ENCODE data around the gene RAB3IL1.

DNA sequence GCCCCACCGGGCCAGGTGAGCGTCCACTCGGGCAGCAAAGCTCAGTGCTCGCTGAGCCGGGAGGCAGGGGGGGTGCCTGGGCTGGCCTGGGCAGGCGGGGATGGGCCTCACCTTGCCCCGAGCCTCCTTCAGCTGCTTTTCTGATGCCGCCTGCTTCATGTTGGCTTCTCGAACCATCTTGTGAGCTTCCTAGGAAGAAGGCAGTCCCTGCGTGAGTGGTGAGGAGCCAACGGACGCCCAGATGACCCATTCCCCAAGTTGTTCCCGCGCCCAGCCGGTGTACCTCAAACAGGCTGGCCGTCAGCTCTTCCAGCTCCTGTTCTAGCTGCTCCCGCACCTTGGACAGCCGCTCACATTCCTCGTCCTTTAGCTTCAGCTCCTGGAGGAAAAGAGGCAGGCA is 10.1 kb downstream of the RAB3IL1 start:
- TF ChIP-seq, protein P1, sequence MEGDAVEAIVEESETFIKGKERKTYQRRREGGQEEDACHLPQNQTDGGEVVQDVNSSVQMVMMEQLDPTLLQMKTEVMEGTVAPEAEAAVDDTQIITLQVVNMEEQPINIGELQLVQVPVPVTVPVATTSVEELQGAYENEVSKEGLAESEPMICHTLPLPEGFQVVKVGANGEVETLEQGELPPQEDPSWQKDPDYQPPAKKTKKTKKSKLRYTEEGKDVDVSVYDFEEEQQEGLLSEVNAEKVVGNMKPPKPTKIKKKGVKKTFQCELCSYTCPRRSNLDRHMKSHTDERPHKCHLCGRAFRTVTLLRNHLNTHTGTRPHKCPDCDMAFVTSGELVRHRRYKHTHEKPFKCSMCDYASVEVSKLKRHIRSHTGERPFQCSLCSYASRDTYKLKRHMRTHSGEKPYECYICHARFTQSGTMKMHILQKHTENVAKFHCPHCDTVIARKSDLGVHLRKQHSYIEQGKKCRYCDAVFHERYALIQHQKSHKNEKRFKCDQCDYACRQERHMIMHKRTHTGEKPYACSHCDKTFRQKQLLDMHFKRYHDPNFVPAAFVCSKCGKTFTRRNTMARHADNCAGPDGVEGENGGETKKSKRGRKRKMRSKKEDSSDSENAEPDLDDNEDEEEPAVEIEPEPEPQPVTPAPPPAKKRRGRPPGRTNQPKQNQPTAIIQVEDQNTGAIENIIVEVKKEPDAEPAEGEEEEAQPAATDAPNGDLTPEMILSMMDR (IDR thresholded peaks at IDR 0.05; ENCODE audit: borderline replicate concordance, extremely low read depth, low read length, poor library complexity, severe bottlenecking): no peak
- no peak for TF ChIP-seq EZH2 (IDR thresholded peaks at IDR 0.05; ENCODE audit: borderline replicate concordance, low read depth, low read length, severe bottlenecking)
